Brain microvascular endothelial cell (primary cell): ENCODE data around the gene ZNF664.

Experiments
- DNase-seq: peaks from one replicate; pipeline ENCODE4 v3.0.0-alpha.2; 2020
- H3K27ac ChIP-seq: fragments of 250-450 bp; sonication (Bioruptor Pico); 2 replicates; pipeline ENCODE4 v1.5.1; 2020; ENCODE audit warnings: mild to moderate bottlenecking, moderate library complexity
- H3K27me3 ChIP-seq: fragments of 250-450 bp; sonication (Bioruptor Pico); replicated peaks from 2 replicates; pipeline ENCODE4 v1.5.1; 2020; ENCODE audit warnings: mild to moderate bottlenecking
- H3K36me3 ChIP-seq: fragments of 250-450 bp; sonication (Bioruptor Pico); replicated peaks from 2 replicates; pipeline ENCODE4 v1.5.1; 2020; ENCODE audit warnings: mild to moderate bottlenecking
- H3K4me3 ChIP-seq: 2 replicates; pipeline ENCODE4 v1.5.1; 2011; ENCODE audit warnings: low read depth, mild to moderate bottlenecking, control low read depth, low read length, moderate library complexity
- in situ Hi-C: cut with HindIII; loops from 2 replicates; pipeline ENCODE4 v1.10.0; 2017; ENCODE audit warnings: low sequenced_read_pairs, low pct_ligation_motif_present
- TF ChIP-seq, protein P1 (sequence below): IDR thresholded peaks from 2 replicates; pipeline ENCODE4 v1.5.1; 2011; ENCODE audit warnings: low read depth, mild to moderate bottlenecking, moderate library complexity, low read length, control low read depth, inconsistent platforms; ENCODE audit errors: missing control alignments

The ZNF664 gene

DNA sequence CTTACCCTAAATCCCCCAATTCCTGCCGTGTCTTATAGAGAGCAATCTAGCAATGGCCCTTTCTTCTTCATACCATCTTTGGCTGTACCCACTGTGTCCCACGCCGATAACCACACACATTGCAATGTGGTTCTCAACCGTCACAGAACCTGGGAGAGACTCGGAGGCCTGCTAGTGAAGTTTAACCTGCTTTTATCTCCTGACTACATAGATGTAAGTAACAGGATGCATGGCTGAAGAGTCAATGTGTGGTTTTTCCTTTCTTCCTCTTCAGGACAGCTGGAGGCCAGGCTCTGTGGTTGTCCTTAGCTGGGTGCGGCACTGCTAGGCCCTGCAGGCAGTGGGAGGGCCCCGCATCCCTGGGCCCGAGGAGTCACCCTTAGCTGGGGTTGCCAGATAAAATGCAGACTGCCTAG lies 51.3 kb downstream of the ZNF664 start:
- DNase-seq, result no peak
- Histone ChIP-seq H3K4me3 (no peak overlapping the region), H3K27ac (no peak overlapping the region), H3K27me3 (no peaks in the 10 kb centered on the region), H3K36me3 (no peaks in the 10 kb centered on the region)
- in situ Hi-C loops, result no loop called here
- TF ChIP-seq, protein P1, sequence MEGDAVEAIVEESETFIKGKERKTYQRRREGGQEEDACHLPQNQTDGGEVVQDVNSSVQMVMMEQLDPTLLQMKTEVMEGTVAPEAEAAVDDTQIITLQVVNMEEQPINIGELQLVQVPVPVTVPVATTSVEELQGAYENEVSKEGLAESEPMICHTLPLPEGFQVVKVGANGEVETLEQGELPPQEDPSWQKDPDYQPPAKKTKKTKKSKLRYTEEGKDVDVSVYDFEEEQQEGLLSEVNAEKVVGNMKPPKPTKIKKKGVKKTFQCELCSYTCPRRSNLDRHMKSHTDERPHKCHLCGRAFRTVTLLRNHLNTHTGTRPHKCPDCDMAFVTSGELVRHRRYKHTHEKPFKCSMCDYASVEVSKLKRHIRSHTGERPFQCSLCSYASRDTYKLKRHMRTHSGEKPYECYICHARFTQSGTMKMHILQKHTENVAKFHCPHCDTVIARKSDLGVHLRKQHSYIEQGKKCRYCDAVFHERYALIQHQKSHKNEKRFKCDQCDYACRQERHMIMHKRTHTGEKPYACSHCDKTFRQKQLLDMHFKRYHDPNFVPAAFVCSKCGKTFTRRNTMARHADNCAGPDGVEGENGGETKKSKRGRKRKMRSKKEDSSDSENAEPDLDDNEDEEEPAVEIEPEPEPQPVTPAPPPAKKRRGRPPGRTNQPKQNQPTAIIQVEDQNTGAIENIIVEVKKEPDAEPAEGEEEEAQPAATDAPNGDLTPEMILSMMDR, result no peak

DNA sequence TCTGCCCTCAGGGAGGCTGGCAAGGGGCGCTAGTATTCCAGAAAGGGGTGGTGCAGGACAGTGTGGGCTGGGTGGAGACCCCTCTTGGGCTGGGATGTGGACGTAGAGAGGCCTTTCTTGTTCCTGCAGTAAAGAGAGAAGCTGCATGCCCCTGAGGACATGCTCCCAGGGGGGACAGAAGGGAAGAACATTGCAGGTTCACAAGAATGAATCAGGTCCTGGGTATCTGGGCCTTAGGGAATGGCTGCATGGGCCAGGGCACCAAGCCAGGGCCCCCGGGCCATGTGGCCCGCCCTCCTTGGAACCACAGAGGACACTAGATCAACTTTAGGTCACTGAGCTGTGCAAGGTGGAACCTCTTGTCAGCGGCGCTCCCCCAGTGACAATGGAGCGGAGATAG lies 51.8 kb downstream of the ZNF664 start:
- in situ Hi-C loops, result no loop called here
- Histone ChIP-seq H3K27ac (no peak overlapping the region), H3K4me3 (no peak overlapping the region), H3K27me3 (no peaks in the 10 kb centered on the region), H3K36me3 (no peaks in the 10 kb centered on the region)
- DNase-seq, result no peak
- TF ChIP-seq, protein P1, result no peak

GRCh38 chr12:124025661-124026060 lies 52.6 kb downstream of the ZNF664 start:
- TF ChIP-seq, protein P1, result no peak
- no peak for DNase-seq
- in situ Hi-C loops, result no loop called here
- no peaks in the 10 kb centered on the region for H3K36me3 ChIP-seq
- no peak overlapping the region for H3K27ac ChIP-seq
- no peaks in the 10 kb centered on the region for H3K27me3 ChIP-seq
- H3K4me3 ChIP-seq, result no peak overlapping the region

GRCh38 chr12:124026755-124027745 lies 54.0 kb downstream of the ZNF664 start:
- in situ Hi-C loops, result no loop called here
- DNase-seq, result peak; percentile 52

DNA sequence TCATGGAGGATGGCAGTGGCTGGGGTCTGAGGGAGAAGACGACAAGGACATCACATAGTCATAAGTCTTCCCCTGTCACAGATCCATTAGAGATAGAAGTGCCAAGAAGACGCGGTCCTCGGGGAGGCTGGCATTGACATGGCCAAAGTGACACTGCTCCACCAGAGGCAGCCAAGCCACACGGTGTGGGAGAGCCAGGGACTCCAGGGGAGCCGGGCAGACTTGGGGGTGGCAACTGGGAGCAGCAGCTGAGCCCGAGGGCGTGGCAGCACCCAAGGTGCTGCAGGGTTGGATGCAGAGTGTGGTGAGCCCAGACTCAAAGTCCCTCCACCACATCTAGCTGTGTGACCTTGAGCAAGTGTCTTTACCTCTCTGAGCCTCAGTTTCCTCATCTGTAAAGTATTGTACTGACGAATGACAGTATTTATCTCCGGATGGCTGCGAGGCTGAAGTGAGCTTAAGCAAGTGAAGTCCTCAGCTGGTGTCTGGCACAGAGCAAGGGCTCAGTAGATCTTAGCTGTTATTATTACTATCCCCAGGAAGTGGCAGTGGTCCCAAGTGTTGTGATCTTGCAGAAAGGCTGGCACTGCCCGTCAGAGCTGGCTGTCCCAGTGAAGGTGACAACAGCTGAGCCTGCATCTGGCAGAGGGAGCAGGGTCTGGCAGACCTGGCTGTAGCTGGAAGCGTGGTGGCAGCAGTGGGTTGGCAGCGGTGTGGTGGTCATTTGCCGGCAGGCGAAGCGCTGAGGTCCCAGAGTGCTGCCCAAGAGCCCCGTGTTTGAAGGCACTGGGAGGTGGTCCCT lies 54.9 kb downstream of the ZNF664 start:
- H3K27me3 ChIP-seq, result no peaks in the 10 kb centered on the region
- H3K36me3 ChIP-seq, result no peaks in the 10 kb centered on the region
- in situ Hi-C loops, result no loop called here
- no peak overlapping the region for H3K4me3 ChIP-seq
- H3K27ac ChIP-seq, result no peak overlapping the region
- no peak for DNase-seq
- TF ChIP-seq, protein P1, result no peak

More at GRCh38 chr12:124026755-124027745, 54.0 kb downstream of the ZNF664 start:
- no peak overlapping the region for H3K27ac ChIP-seq
- TF ChIP-seq, protein P1, result no peak
- no peak overlapping the region for H3K4me3 ChIP-seq
- H3K36me3 ChIP-seq, result no peaks in the 10 kb centered on the region
- H3K27me3 ChIP-seq, result no peaks in the 10 kb centered on the region
